Stimulated activated CD4-positive, alpha-beta T cell treated with anti-CD3 and anti-CD28 coated beads, TNF-alpha, amount 100 ng/mL, for 1 hour (primary cell): ENCODE data around the gene QSOX1.
"Not testable (repeated sequence)": the region's sequence is repeated elsewhere in the genome, so short reads cannot be mapped to it uniquely, and the experiment has no call there.

Source experiments
- DNase-seq, 3 donors: peaks; one replicate each; pipeline ENCODE4 v3.0.0-alpha.2; 2020; ENCODE audit warnings: low read depth in 3 of 3, low spot score in 1 of 3

The QSOX1 gene

GRCh38 chr1:180188091-180188506, 33.4 kb downstream of the QSOX1 start:
- DNase-seq: no peak

GRCh38 chr1:180188684-180189175, 34.1 kb downstream of the QSOX1 start:
- no peak for DNase-seq

GRCh38 chr1:180190091-180190490, 35.4 kb downstream of the QSOX1 start:
- DNase-seq: no peak

- no peak for DNase-seq
Observed at GRCh38 chr1:180192172-180192571, 37.5 kb downstream of the QSOX1 start.

GRCh38 chr1:180193141-180194047, 38.7 kb downstream of the QSOX1 start:
- DNase-seq: no peak

- no peak for DNase-seq
Observed at GRCh38 chr1:180194048-180194425, 39.4 kb downstream of the QSOX1 start.

GRCh38 chr1:180194546-180195207, 40.0 kb downstream of the QSOX1 start:
- DNase-seq: no peak

- no peak for DNase-seq
Observed at GRCh38 chr1:180195401-180195800, 40.7 kb downstream of the QSOX1 start.

- DNase-seq: no peak
Observed at GRCh38 chr1:180195916-180196315, 41.2 kb downstream of the QSOX1 start.

GRCh38 chr1:180196436-180197003, 41.9 kb downstream of the QSOX1 start:
- DNase-seq: no peak

- DNase-seq: no peak
Observed at GRCh38 chr1:180197231-180197630, 42.6 kb downstream of the QSOX1 start.

GRCh38 chr1:180198196-180198595, 43.5 kb downstream of the QSOX1 start:
- DNase-seq: no peak

GRCh38 chr1:180198611-180199010, 43.9 kb downstream of the QSOX1 start:
- no peak for DNase-seq

GRCh38 chr1:180199018-180199417, 44.3 kb downstream of the QSOX1 start:
- DNase-seq: no peak

- no peak for DNase-seq
Observed at GRCh38 chr1:180201451-180202200, 47.0 kb downstream of the QSOX1 start.

GRCh38 chr1:180202588-180202987, 47.9 kb downstream of the QSOX1 start:
- DNase-seq: not testable (repeated sequence)

- no peak for DNase-seq
Observed at GRCh38 chr1:180204231-180204630, 49.6 kb downstream of the QSOX1 start.

- no peak for DNase-seq
Observed at GRCh38 chr1:180206581-180206980, 51.9 kb downstream of the QSOX1 start.

- no peak for DNase-seq
Observed at GRCh38 chr1:180208264-180208663, 53.6 kb downstream of the QSOX1 start.

GRCh38 chr1:180210008-180210620, 55.4 kb downstream of the QSOX1 start:
- no peak for DNase-seq
